K562 (cell line): Measurements from ENCODE around the gene C7orf57. TPM values are rescaled to one million over a fixed set of nuclear protein-coding genes. Genes with fewer than 3 reads are reported as not detected.

Experiments
- KHSRP ChIP-seq: fragments of 450-650 bp; IDR thresholded peaks from 2 replicates; pipeline ENCODE4 v1.6.1; 2017
- LCOR ChIP-seq: sonication (generic); formaldehyde crosslinking; IDR thresholded peaks from 2 replicates; pipeline ENCODE4 v1.8.0; 2022; ENCODE audit warnings: mild to moderate bottlenecking, missing genetic modification reagents
- SMARCA4 ChIP-seq: fragments of 450-650 bp; IDR thresholded peaks from 2 replicates; pipeline ENCODE4 v1.6.1; 2016
- ZFP1 ChIP-seq: fragments of 450-650 bp; formaldehyde crosslinking; IDR thresholded peaks from 2 replicates; pipeline ENCODE4 v1.4.0; 2020; ENCODE audit warnings: mild to moderate bottlenecking, mixed read lengths
- polyA plus RNA-seq, 8 experiments: library from polyadenylated mRNA; depleted of rRNA in 4 of 8; stranded (reverse) in 5 of 8; unstranded in 3 of 8; fragments of >200 nt; fragmentation: Nextera tagmentation in 2 of 8; fragmentation: Illumina TruSeq in 1 of 8; extraction: Ambion mirVana in 2 of 8; extraction: Trizol in 1 of 8; gene quantifications; 2 replicates each; pipeline versions ENCODE4 v1.2.1 to v1.2.3, GENCODE V29; 2011 to 2014; ENCODE audit warnings: inconsistent platforms in 1 of 8, missing spikeins in 1 of 8
- total RNA-seq, 7 experiments: library from RNA; depleted of rRNA in 6 of 7; stranded (reverse); fragments of >200 nt in 6 of 7; fragmentation: Illumina TruSeq in 2 of 7; extraction: Trizol in 2 of 7; gene quantifications; 2 replicates each; pipeline versions ENCODE4 v1.2.1 to v1.2.3, GENCODE V29; 2011 to 2021; ENCODE audit warnings: low replicate concordance in 1 of 7
- TF ChIP-seq, protein P1 (sequence below), 2 experiments: fragments of 450-650 bp in 1 of 2; sonication (generic) in 1 of 2; formaldehyde crosslinking in 1 of 2; IDR thresholded peaks; 2 replicates each; pipeline versions ENCODE4 v1.7.1 to v1.9.0; 2016 to 2022; ENCODE audit warnings: inconsistent platforms in 1 of 2, mild to moderate bottlenecking in 1 of 2, missing genetic modification reagents in 1 of 2
- TF ChIP-seq, protein P2 (sequence below): sonication (generic); formaldehyde crosslinking; IDR thresholded peaks from 2 replicates; pipeline ENCODE4 v1.8.1; 2023; ENCODE audit warnings: mild to moderate bottlenecking, missing genetic modification reagents
- TF ChIP-seq, protein P3 (sequence below): fragments of 450-650 bp; IDR thresholded peaks from 2 replicates; pipeline ENCODE4 v1.6.1; 2016; ENCODE audit warnings: missing biosample characterization, missing genetic modification characterization
- TF ChIP-seq, protein P4 (sequence below): fragments of 200-800 bp; sonication (Bioruptor generic); IDR thresholded peaks from 2 replicates; pipeline ENCODE4 v1.6.1; 2017; ENCODE audit warnings: missing genetic modification characterization, missing compliant biosample characterization
- TF ChIP-seq, protein P5 (sequence below): sonication (generic); IDR thresholded peaks from 2 replicates; pipeline ENCODE4 v1.6.1; 2016
- TF ChIP-seq, protein P6 (sequence below), 2 experiments: fragments of 450-650 bp in 1 of 2; sonication (generic) in 1 of 2; formaldehyde crosslinking; conservative IDR thresholded peaks; 2 replicates each; pipeline versions ENCODE4 v1.4.0 to v1.8.1; 2020 to 2022; ENCODE audit warnings: mild to moderate bottlenecking in 1 of 2, missing genetic modification reagents in 1 of 2

The C7orf57 gene
- total and polyA plus RNA-seq, 9 of the 15 experiments (the other 6 are each of a cell fraction or from before 2014, with no cell fraction given) = not detected

DNA sequence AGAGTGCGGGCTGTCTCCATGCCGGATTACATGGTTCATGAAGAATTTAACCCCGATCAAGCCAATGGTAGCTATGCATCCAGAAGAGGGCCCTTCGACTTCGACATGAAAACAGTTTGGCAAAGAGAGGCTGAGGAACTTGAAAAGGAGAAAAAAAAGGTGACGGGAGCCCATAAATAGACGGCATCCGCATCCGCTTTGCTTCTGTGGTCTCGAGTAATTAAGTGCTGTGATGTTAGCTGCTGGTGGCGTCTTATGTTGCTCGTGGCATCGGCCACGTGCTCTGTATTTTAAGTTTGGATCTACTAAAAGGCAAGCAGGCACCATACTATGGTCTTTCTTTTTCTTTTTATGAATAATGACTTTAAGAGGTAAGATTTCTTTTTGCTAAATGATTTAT is 11.1 kb downstream of the C7orf57 start (continued):
- TF ChIP-seq, protein P1, sequence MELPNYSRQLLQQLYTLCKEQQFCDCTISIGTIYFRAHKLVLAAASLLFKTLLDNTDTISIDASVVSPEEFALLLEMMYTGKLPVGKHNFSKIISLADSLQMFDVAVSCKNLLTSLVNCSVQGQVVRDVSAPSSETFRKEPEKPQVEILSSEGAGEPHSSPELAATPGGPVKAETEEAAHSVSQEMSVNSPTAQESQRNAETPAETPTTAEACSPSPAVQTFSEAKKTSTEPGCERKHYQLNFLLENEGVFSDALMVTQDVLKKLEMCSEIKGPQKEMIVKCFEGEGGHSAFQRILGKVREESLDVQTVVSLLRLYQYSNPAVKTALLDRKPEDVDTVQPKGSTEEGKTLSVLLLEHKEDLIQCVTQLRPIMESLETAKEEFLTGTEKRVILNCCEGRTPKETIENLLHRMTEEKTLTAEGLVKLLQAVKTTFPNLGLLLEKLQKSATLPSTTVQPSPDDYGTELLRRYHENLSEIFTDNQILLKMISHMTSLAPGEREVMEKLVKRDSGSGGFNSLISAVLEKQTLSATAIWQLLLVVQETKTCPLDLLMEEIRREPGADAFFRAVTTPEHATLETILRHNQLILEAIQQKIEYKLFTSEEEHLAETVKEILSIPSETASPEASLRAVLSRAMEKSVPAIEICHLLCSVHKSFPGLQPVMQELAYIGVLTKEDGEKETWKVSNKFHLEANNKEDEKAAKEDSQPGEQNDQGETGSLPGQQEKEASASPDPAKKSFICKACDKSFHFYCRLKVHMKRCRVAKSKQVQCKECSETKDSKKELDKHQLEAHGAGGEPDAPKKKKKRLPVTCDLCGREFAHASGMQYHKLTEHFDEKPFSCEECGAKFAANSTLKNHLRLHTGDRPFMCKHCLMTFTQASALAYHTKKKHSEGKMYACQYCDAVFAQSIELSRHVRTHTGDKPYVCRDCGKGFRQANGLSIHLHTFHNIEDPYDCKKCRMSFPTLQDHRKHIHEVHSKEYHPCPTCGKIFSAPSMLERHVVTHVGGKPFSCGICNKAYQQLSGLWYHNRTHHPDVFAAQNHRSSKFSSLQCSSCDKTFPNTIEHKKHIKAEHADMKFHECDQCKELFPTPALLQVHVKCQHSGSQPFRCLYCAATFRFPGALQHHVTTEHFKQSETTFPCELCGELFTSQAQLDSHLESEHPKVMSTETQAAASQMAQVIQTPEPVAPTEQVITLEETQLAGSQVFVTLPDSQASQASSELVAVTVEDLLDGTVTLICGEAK (IDR thresholded peaks at IDR 0.05) = no peak
- TF ChIP-seq, protein P1 (CRISPR knock-in tag; IDR thresholded peaks at IDR 0.05) = no peak
- TF ChIP-seq SMARCA4 = no peak
- no peak for TF ChIP-seq ZFP1 (CRISPR knock-in tag)
- TF ChIP-seq, protein P2, sequence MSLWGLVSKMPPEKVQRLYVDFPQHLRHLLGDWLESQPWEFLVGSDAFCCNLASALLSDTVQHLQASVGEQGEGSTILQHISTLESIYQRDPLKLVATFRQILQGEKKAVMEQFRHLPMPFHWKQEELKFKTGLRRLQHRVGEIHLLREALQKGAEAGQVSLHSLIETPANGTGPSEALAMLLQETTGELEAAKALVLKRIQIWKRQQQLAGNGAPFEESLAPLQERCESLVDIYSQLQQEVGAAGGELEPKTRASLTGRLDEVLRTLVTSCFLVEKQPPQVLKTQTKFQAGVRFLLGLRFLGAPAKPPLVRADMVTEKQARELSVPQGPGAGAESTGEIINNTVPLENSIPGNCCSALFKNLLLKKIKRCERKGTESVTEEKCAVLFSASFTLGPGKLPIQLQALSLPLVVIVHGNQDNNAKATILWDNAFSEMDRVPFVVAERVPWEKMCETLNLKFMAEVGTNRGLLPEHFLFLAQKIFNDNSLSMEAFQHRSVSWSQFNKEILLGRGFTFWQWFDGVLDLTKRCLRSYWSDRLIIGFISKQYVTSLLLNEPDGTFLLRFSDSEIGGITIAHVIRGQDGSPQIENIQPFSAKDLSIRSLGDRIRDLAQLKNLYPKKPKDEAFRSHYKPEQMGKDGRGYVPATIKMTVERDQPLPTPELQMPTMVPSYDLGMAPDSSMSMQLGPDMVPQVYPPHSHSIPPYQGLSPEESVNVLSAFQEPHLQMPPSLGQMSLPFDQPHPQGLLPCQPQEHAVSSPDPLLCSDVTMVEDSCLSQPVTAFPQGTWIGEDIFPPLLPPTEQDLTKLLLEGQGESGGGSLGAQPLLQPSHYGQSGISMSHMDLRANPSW (CRISPR knock-in tag) = no peak
- no peak for TF ChIP-seq KHSRP
- TF ChIP-seq, protein P3, sequence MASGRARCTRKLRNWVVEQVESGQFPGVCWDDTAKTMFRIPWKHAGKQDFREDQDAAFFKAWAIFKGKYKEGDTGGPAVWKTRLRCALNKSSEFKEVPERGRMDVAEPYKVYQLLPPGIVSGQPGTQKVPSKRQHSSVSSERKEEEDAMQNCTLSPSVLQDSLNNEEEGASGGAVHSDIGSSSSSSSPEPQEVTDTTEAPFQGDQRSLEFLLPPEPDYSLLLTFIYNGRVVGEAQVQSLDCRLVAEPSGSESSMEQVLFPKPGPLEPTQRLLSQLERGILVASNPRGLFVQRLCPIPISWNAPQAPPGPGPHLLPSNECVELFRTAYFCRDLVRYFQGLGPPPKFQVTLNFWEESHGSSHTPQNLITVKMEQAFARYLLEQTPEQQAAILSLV (tag) = no peak
- TF ChIP-seq, protein P4, sequence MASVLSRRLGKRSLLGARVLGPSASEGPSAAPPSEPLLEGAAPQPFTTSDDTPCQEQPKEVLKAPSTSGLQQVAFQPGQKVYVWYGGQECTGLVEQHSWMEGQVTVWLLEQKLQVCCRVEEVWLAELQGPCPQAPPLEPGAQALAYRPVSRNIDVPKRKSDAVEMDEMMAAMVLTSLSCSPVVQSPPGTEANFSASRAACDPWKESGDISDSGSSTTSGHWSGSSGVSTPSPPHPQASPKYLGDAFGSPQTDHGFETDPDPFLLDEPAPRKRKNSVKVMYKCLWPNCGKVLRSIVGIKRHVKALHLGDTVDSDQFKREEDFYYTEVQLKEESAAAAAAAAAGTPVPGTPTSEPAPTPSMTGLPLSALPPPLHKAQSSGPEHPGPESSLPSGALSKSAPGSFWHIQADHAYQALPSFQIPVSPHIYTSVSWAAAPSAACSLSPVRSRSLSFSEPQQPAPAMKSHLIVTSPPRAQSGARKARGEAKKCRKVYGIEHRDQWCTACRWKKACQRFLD = no peak
- TF ChIP-seq LCOR (CRISPR knock-in tag) = no peak
- TF ChIP-seq, protein P5, sequence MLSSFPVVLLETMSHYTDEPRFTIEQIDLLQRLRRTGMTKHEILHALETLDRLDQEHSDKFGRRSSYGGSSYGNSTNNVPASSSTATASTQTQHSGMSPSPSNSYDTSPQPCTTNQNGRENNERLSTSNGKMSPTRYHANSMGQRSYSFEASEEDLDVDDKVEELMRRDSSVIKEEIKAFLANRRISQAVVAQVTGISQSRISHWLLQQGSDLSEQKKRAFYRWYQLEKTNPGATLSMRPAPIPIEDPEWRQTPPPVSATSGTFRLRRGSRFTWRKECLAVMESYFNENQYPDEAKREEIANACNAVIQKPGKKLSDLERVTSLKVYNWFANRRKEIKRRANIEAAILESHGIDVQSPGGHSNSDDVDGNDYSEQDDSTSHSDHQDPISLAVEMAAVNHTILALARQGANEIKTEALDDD = no peak
- TF ChIP-seq, protein P6, sequence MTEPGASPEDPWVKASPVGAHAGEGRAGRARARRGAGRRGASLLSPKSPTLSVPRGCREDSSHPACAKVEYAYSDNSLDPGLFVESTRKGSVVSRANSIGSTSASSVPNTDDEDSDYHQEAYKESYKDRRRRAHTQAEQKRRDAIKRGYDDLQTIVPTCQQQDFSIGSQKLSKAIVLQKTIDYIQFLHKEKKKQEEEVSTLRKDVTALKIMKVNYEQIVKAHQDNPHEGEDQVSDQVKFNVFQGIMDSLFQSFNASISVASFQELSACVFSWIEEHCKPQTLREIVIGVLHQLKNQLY (CRISPR knock-in tag; conservative IDR thresholded peaks at IDR 0.05) = no peak
